Natural killer cell (primary cell): ENCODE measurements around the gene TRMT61A. TPM values are rescaled to one million over a fixed set of nuclear protein-coding genes. Genes with fewer than 3 reads are reported as not detected.
A peak's percentile ranks its signal among the peaks of the same experiment; 100 is the strongest.

ENCODE experiments used
- ATAC-seq, 3 donors: fragments of 150-1000 bp in 2 of 3; fragments of 200-7000 bp in 1 of 3; cut with Tn5 transposase; 1 replicate in 1 of 3; 2 replicates in 2 of 3; pipeline ENCODE4 v1.10.0; 2021; ENCODE audit warnings: mild to moderate bottlenecking in 2 of 3, moderate library complexity in 2 of 3
- DNase-seq, 2 donors: peaks; one replicate each; pipeline versions ENCODE4 v3.0.0 to v3.0.0-alpha.2; 2013 to 2021; ENCODE audit warnings: mixed read lengths in 1 of 2
- H3K27ac ChIP-seq: one replicate; pipeline ENCODE4 v1.5.1; 2013; ENCODE audit warnings: mild to moderate bottlenecking, low read length
- H3K27me3 ChIP-seq: one replicate; pipeline ENCODE4 v1.6.1; 2013; ENCODE audit warnings: low read length; ENCODE audit not compliant: control insufficient read depth, insufficient read depth
- H3K36me3 ChIP-seq: one replicate; pipeline ENCODE4 v1.6.1; 2013; ENCODE audit warnings: low read length; ENCODE audit not compliant: control insufficient read depth, insufficient read depth
- H3K4me1 ChIP-seq: one replicate; pipeline ENCODE4 v1.6.1; 2013; ENCODE audit warnings: low read length; ENCODE audit not compliant: control insufficient read depth, insufficient read depth
- H3K4me3 ChIP-seq: one replicate; pipeline ENCODE4 v1.5.1; 2013; ENCODE audit warnings: low read length
- H3K9me3 ChIP-seq: one replicate; pipeline ENCODE4 v1.6.1; 2013; ENCODE audit warnings: low read length; ENCODE audit not compliant: control insufficient read depth, insufficient read depth
- H3K27ac Mint-ChIP-seq, 2 donors: one replicate each; pipeline ENCODE4 v1.8.0; 2022; ENCODE audit warnings: mild to moderate bottlenecking in 2 of 2, mixed read lengths in 2 of 2, moderate library complexity in 1 of 2
- H3K27me3 Mint-ChIP-seq, 2 donors: one replicate each; pipeline ENCODE4 v1.8.0; 2022; ENCODE audit warnings: low read depth in 2 of 2, mixed read lengths in 2 of 2
- H3K36me3 Mint-ChIP-seq: one replicate; pipeline ENCODE4 v1.8.0; 2022; ENCODE audit warnings: mixed read lengths
- H3K4me1 Mint-ChIP-seq, 2 donors: one replicate each; pipeline ENCODE4 v1.8.0; 2022; ENCODE audit warnings: mixed read lengths in 2 of 2
- H3K4me3 Mint-ChIP-seq: one replicate; pipeline ENCODE4 v1.8.0; 2022; ENCODE audit warnings: mild to moderate bottlenecking, moderate library complexity, mixed read lengths
- H3K9me3 Mint-ChIP-seq, 2 donors: one replicate each; pipeline ENCODE4 v1.8.0; 2022; ENCODE audit warnings: mixed read lengths in 2 of 2
- CTCF ChIP-seq: fragments of 200-600 bp; IDR thresholded peaks from one replicate; pipeline ENCODE4 v1.8.0; 2022; ENCODE audit warnings: antibody characterized with exemption
- WGBS: methylation state at CpG from one replicate; pipeline ENCODE4 v1.1.7; 2013; ENCODE audit warnings: missing lambda C conversion rate; ENCODE audit not compliant: insufficient coverage; 5-methylcytosine and 5-hydroxymethylcytosine counted together
- intact Hi-C: fragments of 100-400 bp; cut with micrococcal nuclease; formaldehyde crosslinking; loops from one replicate; pipeline ENCODE4 v1.14.2; 2022
- total RNA-seq, 4 donors: library from RNA; stranded (reverse); fragments of 120-200 nt in 1 of 4; gene quantifications; one replicate each; pipeline versions ENCODE4 v1.2.3 to v1.2.4, GENCODE V29; 2013 to 2022

Gene TRMT61A
- total RNA-seq, 3 donors from 2014 or later (not counting 1 experiment from before 2014, with no cell fraction given) = 8.1 to 9.4 (median 9.1) TPM

GRCh38 chr14:103537175-103537990 is 8.4 kb downstream of the TRMT61A start:
- Mint-ChIP-seq H3K27me3 (peaks cover 0 to 2% of the 10 kb centered on the region in 2 donors), H3K27ac (no peak overlapping the region), H3K4me3 (no peak overlapping the region), H3K4me1 (peaks cover 0 to 5% of the 10 kb centered on the region in 2 donors), H3K9me3 (no peaks in the 10 kb centered on the region), H3K36me3 (no peaks in the 10 kb centered on the region)
- intact Hi-C loops = no loop called here
- Histone ChIP-seq H3K4me1 (no peaks in the 10 kb centered on the region), H3K27me3 (no peaks in the 10 kb centered on the region), H3K4me3 (no peak overlapping the region), H3K9me3 (no peaks in the 10 kb centered on the region), H3K27ac (no peak overlapping the region), H3K36me3 (peaks cover 7% of the 10 kb centered on the region)
- TF ChIP-seq CTCF = no peak
- ATAC-seq (no peak), DNase-seq (no peak)
- 81% methylated on average over 18 of the region's 18 CpGs for WGBS

GRCh38 chr14:103538291-103539055 is 9.5 kb downstream of the TRMT61A start:
- no peak for TF ChIP-seq CTCF
- no peaks in the 10 kb centered on the region for H3K27me3 ChIP-seq
- DNase-seq = no peak
- no peak overlapping the region for H3K4me3 Mint-ChIP-seq
- H3K27ac ChIP-seq = no peak overlapping the region
- peaks cover 0 to 2% of the 10 kb centered on the region in 2 donors for H3K27me3 Mint-ChIP-seq
- H3K9me3 Mint-ChIP-seq = no peaks in the 10 kb centered on the region
- H3K4me1 ChIP-seq = no peaks in the 10 kb centered on the region
- H3K9me3 ChIP-seq = no peaks in the 10 kb centered on the region
- 64% methylated on average over 30 of the region's 30 CpGs for WGBS
- no peak for ATAC-seq
- H3K27ac Mint-ChIP-seq = no peak overlapping the region
- peaks cover 0 to 5% of the 10 kb centered on the region in 2 donors for H3K4me1 Mint-ChIP-seq
- no peaks in the 10 kb centered on the region for H3K36me3 Mint-ChIP-seq
- peaks cover 2% of the 10 kb centered on the region for H3K36me3 ChIP-seq
- no peak overlapping the region for H3K4me3 ChIP-seq
- intact Hi-C loops = no loop called here

GRCh38 chr14:103539056-103539825 is 10.2 kb downstream of the TRMT61A start:
- DNase-seq = no peak

More at GRCh38 chr14:103539056-103539825, 10.2 kb downstream of the TRMT61A start:
- Mint-ChIP-seq H3K9me3 (no peaks in the 10 kb centered on the region), H3K4me3 (no peak overlapping the region), H3K4me1 (peaks cover 0 to 5% of the 10 kb centered on the region in 2 donors), H3K27me3 (peaks cover 0 to 2% of the 10 kb centered on the region in 2 donors), H3K27ac (peak overlapping the region in 1 of 2 donors; percentile 33), H3K36me3 (no peaks in the 10 kb centered on the region)
- no peak for ATAC-seq
- no peaks in the 10 kb centered on the region for H3K4me1 ChIP-seq
- no peak for TF ChIP-seq CTCF
- intact Hi-C loops = no loop called here
- H3K27ac ChIP-seq = no peak overlapping the region
- peaks cover 2% of the 10 kb centered on the region for H3K36me3 ChIP-seq
- no peaks in the 10 kb centered on the region for H3K9me3 ChIP-seq
- WGBS = 70% methylated on average over 28 of the region's 28 CpGs
- no peaks in the 10 kb centered on the region for H3K27me3 ChIP-seq
- H3K4me3 ChIP-seq = no peak overlapping the region
